RKO (cell line): Measurements from ENCODE around the gene FXYD1.

ENCODE experiments used
- DNase-seq: peaks from one replicate; pipeline ENCODE4 v3.0.0-alpha.2; 2016; ENCODE audit warnings: low spot score

Gene FXYD1

GRCh38 chr19:35107545-35107944 is 31.1 kb upstream of the FXYD1 start:
- no peak for DNase-seq

DNA sequence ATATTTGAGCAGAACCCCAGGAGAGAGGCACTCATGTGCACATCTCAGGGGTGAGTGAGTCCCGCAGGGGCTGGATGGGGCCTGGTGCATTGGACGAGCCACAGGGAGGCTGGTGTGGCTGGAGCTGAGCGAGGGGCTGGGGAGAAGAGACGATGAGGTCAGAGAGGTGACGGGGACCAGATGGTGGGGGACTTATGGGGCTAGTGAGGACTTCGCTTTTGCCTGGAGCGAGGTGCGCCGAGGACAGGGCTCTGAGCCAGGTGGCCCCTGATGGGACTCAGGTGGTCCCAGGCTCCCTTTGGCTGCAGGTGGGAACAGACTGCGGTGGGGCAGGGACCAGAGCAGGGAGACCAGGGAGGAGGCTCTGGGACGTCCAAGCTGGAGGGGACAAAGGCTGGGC is 29.9 kb upstream of the FXYD1 start:
- no peak for DNase-seq

DNA sequence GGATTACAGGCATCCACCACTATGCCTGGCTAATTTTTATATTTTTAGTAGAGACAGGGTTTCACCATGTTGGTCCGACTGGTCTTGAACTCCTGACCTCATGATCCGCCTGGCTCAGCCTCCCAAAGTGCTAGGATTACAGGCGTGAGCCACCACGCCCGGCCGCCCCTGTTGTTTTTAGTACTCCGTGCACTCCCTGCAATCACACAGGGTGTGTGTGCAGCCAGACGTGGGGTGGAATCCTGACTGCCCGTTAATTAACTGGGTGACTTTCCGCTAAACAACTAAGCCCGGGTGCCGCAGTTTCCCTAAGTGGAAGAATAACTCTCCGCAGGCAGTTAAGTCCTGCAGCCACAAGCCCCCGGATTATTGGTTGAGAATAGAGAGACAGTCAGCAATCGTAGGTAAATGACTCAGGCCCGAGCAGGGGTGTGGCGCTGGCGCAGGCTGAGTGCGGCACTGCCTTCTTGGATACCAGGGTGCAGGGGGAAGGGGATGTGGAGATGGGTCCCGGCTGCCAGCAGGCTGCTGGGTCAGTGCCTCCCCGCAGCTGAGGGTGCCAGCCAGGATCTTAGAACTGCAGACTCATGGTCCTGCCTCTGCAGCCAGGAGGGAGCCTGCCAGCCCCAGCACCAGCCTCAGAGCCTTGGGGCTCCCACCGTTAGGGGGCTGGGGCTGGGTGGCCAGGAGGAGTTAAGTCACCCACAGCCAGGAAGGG is 29.1 kb upstream of the FXYD1 start:
- DNase-seq: no peak

DNA sequence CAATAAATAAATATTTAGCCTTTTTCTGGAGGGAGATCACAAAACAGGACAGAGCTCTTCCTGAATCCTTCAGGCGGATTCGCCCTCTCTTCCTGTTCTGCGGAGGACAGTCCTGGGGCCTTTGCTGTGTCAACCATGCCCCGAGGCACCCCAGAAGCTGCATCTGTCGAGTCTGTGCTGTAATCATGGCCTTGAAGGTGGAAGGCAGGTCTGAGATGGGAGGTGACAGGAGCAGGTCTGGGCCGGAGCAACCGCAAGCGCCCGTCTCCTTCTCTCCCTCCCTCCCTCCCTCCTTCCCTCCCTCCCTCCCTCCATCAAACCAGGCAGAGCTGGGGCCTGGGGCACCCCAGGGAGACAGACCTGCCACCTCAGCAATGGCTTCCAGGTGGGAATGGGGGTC is 27.6 kb upstream of the FXYD1 start:
- no peak for DNase-seq

GRCh38 chr19:35112995-35113688 is 25.5 kb upstream of the FXYD1 start:
- DNase-seq: no peak

DNA sequence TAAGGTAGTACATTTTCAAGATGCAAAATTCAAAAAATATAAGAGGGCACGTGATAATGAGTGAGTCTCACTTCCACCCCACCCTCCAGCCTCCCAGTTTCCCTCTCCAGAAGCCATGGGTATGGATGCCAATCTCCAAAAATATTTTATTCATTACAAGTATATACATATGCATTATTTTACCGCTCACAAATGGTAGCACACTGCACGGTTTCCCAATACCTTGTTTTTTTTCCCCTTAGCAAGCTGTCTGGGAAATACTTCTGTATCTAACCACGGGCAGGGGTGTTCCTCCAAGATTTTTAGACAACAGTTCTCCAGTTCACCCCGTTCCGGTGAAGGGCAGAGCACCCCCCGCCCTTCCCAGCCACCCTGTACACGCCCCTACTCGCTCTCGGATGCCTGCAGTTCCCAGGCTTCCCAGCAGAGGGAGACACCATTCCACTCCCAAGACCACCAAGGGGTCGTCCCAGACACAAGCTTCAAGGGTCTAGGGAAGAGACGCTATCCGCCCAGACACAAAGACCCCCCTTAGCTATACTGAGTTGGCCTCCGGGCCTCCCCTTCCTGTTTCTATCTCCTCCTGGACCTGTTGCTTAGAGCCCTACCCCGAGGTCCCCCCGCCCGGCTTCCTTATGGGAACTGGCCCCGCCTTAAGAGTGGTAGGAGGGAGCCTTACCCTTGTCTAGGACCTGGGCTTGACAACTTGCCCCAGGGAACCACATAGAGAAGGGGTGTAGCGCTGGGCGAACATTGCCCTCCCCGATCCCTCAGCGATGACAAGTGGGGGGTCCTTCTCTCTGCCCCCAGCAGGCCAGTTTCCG is 24.1 kb upstream of the FXYD1 start:
- DNase-seq: no peak

- DNase-seq: no peak
These were observed 23.3 kb upstream of the FXYD1 start, which contains the start of gene FXYD3 for GRCh38 chr19:35115177-35115951. TSS of gene FXYD3 (plus strand) at chr19:35115823. CDS start at chr19:35119377, 3,554 bp downstream.

DNA sequence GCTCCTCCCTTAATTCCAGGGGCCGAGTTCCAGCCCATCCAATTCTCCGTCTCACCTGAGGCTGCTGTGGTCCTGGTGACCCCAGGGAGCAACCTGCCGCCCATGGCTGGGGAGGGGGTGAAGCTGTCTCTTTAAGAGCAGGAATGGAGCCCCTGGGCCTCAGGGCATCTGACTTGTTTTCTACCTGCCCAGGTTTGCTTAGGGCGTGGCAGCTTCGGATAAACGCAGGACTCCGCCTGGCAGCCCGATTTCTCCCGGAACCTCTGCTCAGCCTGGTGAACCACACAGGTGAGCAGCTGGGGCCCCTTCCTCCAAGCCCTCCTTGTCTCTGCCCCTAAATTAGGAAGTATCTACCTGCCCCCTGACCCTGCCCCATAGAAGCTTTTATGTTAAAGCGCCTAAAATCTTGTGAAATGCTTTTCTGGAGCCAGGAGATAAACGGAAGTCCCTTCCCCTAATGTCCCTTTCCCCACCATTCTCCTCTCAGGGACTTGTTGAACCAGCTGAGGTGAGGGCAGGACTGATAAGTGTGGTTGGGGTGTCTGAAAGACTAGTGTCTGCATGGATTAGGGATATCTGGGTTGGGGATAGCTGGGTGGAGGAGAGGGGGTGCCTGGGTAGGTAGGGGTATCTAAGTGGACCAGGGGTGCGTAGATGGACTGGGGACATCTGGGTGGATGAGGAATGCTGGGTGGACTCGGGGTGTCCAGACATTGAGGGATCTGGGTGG is 22.4 kb upstream of the FXYD1 start:
- DNase-seq: no peak

DNA sequence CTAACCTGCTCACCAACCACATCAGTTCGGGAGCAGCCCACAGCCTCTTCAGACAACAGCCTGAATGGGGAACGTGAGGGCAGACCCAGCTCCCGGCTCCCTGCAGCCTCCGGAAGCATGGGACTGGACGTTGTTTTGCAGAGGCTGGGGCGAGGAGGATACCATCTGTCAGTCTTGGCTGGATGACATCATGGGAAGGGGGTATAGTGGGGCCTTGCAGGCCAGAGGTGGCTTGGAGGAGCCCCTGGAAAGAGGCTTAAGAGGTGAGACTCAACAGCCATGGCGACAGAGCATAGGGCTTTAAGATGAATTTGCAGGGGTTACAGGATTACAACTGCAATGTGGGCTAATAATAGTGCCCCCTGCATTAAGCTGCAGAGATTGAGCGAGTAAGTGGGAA is 21.5 kb upstream of the FXYD1 start:
- DNase-seq: no peak

- no peak for DNase-seq
These were observed 20.8 kb upstream of the FXYD1 start for GRCh38 chr19:35117799-35118198.

- no peak for DNase-seq
These were observed 20.2 kb upstream of the FXYD1 start for GRCh38 chr19:35118268-35119020.

DNA sequence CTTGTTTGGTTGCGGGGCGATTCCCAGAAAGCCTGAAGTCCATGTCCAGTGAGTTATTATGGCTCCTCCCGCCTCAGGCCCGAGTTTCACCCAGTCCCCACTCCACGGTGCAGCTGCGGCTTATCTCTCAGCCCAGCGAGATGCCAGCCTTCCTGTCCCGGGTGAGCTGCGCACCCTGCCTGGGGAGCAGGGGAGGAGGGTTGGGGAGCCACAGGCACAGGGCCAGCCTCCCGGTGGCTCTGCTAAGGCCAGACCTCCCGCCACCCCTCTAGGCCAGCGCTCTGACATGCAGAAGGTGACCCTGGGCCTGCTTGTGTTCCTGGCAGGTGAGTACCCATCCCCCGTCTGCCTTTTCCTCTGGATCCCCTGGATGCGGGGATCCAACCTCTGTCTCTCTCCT is 19.5 kb upstream of the FXYD1 start:
- DNase-seq: no peak

DNA sequence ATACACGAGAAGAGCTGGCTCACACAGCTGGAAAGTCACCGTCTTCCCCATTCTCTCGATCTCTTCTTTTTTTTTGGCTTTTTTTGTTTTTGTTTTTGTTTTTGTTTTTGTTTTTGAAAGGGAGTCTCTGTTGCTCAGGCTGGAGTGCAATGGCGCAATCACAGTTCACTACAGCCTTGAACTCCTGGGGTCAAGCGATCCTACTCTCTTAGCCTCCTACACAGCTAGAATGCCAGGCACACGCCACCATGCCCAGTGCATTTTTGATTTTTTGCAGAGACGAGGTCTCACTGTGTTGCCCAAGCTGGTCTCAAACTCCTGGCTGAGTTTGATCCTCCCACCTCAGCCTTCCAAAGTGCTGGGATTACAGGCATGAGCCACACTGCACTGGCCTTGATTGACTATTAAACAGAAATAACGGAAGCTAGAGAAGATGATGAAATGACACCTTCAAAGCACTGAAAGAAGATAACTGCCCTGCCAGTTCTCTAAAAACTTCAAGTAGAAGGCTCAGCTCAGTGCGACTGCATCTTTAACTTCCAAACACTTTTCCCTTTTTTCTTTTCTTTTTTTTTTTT is 19.0 kb upstream of the FXYD1 start:
- DNase-seq: no peak

- no peak for DNase-seq
These were observed 18.1 kb upstream of the FXYD1 start for GRCh38 chr19:35120492-35120891.

- DNase-seq: no peak
These were observed 17.7 kb upstream of the FXYD1 start for GRCh38 chr19:35120898-35121297.

DNA sequence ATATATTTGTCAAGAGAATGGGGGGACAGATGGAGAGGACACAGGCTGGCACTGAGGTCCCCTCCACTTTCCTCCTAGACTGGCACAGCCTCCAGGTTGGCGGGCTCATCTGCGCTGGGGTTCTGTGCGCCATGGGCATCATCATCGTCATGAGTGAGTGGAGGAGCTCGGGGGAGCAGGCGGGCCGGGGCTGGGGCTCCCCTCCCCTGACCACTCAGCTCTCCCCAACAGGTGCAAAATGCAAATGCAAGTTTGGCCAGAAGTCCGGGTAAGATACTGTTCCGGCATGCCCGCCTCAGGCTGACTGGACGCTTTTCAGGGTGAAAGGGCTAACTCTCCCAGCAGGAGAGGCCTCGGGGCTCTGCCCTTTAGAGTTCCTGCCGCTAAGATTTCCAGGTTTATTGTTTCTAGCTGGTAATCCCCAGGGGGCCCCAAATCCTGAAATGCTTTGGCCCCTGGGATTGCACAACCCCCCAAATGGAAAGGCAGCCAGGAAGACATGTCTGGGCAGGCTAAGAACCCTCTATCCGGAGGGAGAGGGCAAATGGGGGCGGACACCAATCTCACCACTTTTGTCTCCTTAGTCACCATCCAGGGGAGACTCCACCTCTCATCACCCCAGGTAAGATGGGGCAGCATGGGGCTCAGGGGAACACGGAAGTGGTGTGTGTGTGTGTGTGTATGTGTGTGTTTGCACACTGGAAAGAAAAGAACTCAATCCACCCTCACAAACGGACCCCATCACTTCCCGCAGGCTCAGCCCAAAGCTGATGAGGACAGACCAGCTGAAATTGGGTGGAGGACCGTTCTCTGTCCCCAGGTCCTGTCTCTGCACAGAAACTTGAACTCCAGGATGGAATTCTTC is 15.7 kb upstream of the FXYD1 start:
- no peak for DNase-seq

GRCh38 chr19:35123573-35123972 is 15.1 kb upstream of the FXYD1 start:
- no peak for DNase-seq

- peak; percentile 96 for DNase-seq
These were observed 14.2 kb upstream of the FXYD1 start for GRCh38 chr19:35124098-35125060.
